GM19035 (cell line): ENCODE results near the gene HNRNPUL1.
A peak's percentile ranks its signal among the peaks of the same experiment; 100 is the strongest.

Experiments
- ATAC-seq: cut with Tn5 transposase; IDR thresholded peaks from one replicate; pipeline ENCODE4 v1.9.1; 2021; ENCODE audit not compliant: unreplicated experiment

HNRNPUL1 gene

DNA sequence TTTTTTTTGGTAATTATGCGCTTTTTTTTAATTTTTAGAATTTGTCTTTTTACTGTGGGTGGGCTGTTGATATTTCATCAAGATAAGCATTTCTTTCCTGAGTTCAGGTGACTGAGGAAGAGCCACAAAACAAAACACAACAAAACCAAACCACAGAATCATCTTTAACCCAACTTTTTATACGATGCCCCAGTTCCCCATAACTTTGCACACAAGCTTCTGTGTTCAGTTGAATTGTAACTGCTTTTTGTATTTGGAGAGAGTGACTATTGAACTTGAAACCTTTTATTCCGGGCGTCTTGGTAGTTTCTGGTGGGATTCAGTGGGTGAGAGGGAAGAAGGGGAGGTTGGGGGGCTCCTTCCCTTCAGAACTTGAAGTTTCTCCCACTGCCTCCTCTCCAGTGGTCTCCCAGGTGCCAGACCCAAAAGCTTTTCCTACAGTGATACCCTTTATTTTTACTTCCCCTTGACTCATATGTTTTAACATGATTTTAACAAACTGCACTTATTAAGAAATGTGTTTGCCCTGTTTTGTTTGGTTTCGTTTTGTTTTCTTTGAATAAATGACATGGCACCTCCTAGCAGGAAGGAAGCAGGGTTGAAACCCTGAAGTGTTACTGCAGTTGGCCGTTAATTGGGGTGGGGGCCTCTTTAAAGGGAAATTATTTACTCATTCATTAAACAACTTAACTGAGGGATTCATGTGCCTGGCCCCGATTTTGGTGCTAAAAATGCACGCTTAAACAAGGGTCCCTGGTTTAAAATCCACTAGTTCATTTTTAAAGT lies 43.1 kb downstream of the HNRNPUL1 start:
- no peak for ATAC-seq

DNA sequence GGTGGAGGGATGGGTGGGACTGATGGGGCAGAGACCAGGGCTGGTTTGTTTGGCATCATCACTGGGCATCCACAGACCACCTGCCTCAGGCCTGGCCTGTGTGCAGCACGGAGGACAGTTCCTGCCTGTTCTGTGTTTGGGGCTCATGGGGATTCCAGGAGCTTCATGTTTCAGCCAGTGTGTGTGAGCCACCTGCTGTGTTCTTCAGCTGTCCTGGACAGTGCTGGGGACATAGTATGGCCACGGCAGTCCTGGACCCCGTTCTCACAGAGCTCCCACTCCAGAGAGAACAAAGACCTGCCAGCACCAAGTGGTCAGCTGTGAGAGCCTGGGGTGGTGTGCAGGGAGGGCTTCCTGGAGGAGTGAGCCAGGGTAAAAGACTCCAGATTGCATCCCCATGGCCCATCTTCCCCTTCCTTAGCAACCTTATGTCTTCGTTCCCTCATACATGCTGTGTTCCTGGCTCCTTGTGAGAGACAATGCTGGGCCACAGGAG lies 43.8 kb downstream of the HNRNPUL1 start:
- ATAC-seq, result no peak

DNA sequence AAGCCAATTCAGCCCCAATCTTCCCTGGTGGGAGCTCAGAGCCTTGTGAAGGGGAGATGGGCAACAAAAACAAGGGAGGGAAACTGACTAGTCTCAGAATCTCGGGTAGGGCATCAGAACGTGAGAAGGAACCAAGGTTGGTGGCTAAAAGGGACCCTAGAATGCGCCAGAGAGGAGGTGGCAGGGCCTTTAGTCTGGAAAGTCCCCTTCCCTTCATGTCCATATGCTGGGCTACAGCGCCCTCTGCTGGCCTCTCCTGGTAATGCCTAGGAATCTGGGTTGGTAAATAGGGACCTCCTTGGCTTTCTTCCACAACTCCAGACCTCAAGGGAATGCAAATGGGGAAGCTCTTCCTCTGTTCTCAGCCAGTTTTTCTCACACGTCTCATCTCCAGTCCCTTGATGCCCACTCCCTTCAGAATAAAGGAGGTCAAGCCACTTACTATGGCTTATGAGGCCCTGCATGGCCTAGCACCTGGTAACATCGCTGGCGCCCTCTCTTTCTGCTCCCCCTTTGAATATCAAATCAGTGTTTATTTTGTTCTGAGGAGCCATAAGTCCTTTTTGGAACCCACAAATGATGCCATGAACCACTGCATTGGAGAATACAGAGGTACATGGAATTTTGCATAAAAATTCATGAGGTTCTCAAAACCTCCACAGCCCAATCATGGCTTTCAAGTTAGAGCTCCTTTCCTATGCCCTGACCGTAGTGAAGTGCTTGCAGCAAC lies 44.4 kb downstream of the HNRNPUL1 start:
- no peak for ATAC-seq

DNA sequence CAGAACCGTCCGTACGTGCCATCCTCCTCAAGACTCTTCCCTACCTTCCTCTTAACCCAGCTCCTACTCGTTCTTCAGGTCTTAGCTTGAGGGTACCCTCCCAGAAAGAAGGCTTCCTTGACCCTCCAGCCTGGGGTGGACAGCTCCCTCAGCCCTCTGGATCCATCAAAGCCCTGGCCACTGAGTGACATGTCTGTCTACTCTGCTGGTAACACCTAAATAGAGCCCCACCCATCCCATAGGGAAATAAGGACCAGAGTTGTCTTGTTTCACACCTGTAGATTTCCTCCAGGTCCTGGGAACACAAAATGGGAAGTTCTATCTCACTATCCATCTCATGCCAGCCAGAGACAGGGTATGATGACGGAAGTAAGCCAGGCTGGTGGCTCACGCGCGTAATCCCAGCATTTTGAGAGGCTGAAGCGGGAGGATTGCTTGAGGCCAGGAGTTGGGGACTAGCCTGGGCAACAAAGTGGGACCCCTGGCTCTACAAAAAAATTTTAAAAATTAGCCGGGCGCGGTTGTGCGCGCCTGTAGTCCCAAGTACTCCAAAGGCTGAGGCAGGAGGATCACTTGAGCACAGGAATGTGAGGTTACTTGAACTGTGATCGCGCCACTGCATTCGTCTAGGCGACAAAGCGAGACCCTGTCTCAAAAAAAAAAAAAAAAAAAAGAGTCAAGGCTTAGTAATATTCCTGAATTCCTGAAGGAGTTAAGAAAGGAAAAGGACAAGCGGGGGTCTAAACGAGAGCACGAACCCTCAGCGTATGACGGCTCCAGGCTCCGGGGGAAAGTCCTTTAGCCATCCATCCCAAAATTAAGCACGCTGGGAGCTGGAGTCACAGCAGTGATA lies 45.2 kb downstream of the HNRNPUL1 start:
- ATAC-seq, result no peak

DNA sequence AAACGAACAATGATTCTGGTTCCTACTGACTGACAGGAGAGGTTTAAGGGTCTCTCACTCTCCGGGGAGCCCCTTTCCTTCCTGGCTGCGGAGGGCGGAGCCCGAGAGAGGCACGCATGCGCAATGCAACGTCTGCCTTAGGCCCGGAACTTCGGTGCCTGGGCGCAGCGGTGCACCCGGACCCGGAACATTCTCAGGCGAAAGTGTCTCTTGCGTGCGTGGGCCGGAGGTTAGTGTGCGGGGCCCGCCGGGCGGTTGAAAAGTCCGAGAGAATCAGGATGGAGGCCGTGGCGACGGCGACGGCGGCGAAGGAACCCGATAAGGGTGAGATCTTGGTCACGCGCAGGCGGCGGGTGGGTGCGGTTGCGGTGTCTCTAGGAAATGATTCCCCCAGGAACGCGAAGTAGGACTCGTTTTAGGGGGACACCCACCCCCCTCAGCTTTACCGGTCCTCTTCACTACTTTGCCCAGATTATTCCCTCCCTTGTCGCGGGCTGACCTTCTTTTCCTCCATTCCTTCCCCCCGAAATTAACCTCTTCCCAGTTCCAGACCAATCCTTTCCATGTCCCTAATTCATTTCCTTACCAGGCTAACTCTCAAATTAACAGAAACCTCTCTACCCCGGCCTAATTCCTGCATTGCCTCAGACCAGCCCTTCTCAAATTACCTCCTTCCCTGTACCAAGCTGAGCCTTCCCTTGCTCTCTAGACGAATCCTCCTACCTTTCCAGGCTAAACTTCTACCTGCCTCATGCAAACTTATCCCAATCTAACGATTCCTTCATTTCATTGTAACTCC lies 46.1 kb downstream of the HNRNPUL1 start, which contains the start of gene CCDC97:
Gene CCDC97, plus strand, starts transcription at position 140 of the 799 bp plus-strand sequence. Its CDS starts 139 bp downstream, at position 279.
- ATAC-seq, result peak; percentile 81

DNA sequence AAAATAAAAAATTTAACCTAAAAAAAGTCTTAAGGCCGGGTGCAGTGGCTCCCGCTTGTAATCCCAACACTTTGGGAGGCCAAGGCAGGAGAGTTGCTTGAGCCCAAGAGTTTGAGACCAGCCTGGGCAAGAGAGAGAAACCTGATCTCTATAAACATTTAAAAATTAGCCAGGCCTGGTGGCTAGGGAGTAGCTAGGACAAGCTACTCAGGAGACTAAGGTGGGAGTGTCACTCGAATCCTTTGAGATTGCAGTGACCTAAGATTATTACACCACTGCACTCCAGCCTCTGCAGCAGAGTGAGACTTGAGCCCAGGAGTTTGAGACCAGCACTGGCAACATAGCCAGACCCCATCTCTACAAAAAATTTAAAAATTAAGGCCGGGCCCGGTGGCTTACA lies 46.9 kb downstream of the HNRNPUL1 start:
- no peak for ATAC-seq

DNA sequence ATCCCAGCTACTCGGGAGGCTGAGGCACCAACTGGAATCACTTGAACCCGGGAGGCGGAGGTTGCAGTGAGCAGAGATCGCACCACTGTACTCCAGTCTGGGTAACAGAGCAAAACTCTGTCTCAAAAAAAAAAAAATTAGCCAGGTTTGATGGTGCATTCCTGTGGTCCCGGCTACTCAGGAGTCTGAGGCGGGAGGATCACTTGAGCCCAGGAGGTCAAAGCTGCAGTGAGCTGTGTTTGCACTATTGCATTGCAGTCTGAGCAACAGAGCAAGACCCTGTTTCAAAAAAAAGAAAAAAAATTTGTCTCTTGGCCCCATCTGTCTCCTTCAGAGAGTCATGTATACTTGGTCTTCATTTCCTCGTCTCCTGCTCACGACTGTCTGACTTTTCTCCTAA lies 47.4 kb downstream of the HNRNPUL1 start:
- ATAC-seq, result no peak

DNA sequence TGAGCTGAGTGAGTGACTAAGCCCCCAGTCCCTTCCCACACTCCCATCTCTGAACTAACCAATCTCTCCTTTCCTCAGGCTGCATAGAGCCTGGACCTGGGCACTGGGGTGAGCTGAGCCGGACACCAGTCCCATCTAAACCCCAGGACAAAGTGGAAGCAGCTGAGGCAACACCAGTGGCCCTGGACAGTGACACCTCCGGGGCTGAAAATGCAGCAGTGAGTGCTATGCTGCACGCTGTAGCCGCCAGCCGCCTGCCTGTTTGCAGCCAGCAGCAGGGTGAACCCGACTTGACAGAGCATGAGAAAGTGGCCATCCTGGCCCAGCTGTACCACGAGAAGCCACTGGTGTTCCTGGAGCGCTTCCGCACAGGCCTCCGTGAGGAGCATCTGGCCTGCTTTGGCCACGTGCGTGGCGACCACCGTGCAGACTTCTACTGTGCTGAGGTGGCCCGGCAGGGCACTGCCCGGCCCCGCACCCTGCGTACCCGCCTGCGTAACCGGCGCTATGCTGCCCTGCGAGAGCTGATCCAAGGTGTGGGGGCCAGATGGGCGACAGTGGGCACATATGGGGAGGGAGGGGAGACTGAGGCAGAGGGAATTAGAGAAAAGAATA lies 52.2 kb downstream of the HNRNPUL1 start:
- ATAC-seq, result no peak

DNA sequence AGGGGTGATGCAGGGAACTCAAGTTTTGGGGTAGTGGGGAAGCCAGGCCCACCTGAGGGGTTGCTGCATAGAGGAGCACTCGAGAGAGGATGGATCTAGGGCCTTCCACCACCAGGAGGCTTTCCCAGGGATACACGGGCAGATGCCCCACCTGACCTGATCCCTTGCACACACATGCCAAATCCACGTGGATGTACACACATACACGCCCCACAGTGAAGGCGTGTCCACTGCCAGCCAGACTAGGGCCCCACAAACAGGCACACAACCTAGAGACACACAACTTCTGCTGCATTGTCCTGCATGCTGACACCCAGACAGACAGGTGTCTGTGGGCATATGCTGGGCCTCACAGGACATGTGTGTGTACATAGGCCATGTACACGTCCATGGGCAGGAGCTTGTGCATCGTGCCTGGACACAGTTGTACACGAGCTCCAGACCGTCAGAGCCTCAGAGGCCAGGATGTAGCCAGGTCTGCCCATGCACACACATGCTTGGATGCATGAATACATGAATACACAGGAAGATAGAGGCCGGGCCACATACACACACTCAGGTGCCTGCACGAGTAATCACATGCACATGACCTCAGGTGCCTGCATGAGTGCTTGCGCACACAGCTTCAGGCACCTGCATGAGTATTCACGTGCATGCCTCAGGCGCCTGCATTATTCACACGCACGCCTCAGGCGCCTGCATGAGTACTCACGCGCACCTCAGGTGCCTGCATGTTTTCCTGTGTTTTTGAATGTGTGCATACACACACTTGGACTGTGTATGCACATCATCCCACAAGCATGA lies 54.7 kb downstream of the HNRNPUL1 start:
- no peak for ATAC-seq

DNA sequence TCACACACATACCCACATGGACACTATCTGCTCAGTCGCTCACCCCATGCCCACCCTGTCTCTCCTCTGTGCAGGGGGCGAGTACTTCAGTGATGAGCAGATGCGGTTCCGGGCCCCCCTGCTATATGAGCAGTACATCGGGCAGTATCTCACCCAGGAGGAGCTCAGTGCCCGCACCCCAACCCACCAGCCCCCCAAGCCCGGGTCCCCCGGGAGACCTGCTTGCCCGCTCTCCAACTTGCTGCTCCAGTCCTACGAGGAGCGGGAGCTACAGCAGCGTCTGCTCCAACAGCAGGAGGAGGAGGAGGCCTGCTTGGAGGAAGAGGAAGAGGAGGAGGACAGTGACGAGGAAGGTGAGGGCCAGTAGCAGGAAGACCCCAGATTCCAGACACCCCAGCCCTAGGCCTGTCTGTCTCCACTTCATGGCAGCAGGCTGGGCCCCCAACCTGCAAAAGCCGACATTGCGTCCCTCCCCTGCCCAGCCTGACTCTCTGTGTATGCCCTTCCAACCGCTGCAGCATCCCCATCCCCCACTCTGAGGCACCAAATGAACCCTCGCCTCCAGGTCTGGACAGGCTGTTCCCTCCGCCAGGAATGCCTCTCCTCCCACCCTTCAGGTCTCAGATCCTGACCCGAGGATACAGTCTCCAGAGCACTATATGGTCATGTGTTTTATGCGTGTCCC lies 55.5 kb downstream of the HNRNPUL1 start:
- no peak for ATAC-seq

DNA sequence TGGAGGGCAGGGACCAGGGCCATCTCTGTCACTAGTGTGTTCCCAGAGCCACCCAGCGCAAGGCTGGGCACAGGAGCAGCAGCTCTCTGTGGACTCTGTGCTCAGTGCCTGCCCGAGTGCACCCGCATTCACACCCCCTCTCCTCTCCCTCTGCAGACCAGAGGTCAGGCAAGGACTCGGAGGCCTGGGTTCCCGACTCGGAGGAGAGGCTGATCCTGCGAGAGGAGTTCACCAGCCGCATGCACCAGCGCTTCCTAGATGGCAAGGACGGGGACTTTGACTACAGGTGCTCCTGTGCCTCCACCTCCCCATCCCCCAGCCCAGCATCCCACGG lies 56.0 kb downstream of the HNRNPUL1 start:
- no peak for ATAC-seq

DNA sequence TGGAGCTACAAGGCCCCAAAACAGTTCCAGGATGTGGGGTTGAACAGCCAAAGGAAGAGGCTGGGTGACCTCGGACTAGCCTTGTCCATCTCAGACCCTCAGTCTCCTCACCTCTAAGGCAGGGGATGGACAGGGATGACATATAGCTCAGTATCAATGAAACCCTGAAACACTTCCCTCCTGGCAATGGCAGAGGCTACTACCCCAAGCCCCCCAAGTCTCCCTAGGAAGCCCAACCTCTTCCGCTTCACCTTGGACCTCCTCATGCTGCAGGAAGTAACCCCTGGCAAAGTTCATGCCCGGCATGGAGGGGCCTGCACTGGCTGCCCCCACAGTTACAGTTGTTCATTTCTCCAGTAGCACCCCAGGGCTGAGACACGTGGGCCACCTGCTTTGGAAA lies 56.4 kb downstream of the HNRNPUL1 start:
- no peak for ATAC-seq

DNA sequence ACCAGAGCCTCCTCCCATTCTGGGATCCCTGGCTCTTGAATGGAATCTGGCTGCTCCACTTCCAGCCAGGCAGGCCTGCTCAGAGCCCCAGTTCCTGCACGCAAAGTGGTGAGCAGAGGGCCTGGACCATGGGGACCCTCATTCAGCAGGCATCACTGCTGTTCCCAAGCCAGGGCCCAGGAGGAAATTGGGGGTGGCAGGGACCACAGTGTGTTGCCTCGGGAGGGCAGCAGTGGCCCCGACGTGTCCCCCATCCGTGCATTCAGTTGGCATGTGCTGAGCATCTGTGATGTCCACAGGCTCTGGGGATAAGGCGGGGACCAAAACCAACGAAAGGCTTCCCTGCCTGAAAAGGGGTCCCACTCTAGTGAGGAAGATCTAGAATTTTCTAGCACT lies 57.0 kb downstream of the HNRNPUL1 start:
- no peak for ATAC-seq

DNA sequence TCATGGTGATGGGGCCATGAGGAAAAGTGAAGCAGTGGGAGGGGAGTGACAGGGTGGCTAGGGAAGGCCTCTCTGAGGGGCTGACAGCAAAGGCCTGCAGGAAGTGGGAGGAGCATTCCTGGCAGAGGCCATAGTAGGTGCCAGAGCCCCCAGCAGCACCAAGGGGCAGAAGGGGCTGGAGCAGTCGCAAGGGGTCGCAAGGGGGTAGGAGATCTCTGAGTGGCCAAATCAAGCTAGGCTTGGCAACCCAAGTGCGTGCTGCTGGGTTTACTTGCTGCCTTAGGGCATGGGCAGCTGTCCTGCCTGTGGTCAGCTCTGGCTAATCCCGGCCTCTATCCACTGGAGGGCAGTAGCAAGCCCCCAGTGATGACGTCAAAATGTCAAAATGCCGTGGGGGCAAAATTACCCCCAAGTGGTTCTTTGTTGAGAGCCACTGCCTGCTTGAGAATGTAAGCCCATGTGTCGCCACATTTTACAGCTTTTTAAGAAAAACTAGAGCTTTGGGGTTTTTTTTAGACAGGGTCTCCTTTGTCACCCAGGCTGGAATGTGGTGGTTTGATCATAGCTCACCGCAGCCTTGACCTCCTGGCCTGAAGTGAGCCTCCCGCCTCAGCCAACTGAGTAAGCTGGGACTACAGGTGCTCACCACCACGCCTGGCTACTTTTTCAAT lies 57.6 kb downstream of the HNRNPUL1 start:
- ATAC-seq, result no peak

DNA sequence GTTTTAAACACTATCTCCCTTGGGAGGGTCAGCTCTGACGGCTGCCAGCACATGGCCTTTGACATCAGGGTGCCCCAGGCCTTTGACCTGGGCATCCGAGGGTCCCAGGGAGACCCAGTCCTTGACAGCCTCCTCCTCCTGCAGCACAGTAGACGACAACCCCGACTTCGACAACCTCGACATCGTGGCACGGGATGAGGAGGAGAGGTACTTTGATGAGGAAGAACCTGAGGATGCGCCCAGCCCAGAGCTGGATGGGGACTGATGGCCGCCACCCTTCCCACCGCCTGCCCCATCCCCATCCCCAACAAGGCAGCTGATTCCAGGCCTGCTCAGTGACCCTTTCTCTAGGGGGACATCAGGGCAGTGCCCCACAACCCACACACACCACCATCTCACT lies 58.3 kb downstream of the HNRNPUL1 start:
- ATAC-seq, result no peak

DNA sequence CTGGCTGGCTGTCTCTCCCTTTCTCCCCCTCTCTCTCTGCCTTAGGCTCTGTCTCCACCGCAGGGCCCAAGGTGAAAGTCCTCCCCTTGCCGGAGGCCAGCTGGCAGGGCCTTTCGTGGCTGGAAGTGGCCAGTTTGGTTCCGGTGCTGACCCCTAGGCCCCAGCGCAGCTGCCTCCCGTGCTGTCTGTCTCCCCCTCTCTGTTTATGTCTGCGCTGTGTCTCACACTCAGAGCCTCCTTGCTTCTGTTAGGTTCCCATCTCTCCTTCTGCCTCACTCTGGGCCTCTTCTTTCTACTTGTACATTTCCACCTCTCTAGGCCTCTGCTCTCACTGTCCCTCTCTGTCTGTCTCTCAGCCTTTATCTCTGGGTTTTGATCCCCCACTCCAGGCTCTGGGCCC lies 58.9 kb downstream of the HNRNPUL1 start:
- ATAC-seq, result no peak

DNA sequence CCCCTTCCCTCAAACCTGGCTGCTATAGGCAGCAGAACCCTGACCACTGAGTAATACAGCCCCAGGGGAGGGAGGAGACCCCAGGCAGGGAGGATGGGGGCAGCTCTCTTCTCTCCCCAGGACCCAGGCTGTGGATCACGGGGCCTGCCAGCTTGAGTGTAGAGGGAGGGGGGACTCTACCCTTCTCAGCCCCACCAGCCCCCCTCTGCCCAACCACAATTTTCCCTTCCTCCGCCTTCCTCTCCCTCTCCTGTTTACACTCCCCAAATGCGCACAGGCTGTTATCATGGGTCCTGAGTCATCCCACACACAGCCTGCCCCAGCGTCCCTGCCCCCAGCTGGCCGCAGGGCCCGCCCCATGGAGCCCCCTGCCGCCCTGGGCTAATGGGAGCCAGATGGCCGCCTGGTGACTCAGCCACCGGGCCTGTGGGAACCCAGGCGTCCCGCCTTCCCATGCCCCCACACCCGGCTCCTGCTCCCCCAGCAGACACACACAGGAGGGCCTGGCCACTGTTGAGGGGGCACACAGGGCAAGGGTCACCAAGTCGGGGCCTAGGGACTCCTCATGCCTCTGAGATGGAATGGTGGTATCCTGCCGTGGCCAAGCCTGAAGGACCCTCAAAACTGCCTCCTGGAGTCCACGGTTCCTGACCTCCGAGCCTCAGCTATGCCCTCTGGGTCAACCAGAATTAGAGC lies 59.4 kb downstream of the HNRNPUL1 start:
- ATAC-seq, result no peak

DNA sequence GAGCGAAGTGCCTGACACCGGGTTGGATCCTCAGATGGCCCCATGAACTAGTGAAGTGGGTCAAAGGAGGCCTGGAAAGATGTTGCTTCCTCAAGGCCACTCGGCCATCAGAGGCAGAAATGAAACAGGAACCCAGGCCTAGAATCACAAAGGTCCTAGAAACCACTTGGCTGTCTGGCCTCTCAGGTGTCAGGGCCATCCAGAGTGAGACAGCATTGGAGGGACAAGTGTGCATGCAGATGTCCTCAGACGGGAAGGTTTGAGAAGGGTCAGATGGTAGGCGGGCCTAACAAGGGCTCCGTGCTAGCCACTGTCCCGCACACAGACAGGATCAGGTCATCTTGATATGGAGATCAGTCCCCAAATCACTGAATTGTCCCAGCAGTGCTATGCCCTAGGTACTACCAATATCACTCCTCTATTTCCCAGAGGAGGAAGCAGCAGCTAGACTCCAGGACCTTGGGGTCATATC lies 60.1 kb downstream of the HNRNPUL1 start:
- ATAC-seq, result no peak
